Effector memory CD4-positive, alpha-beta T cell (primary cell): ENCODE data around the gene XYLT1.

ENCODE experiments used
- DNase-seq, 3 donors: peaks; one replicate each; pipeline ENCODE4 v3.0.0-alpha.2; 2020
- H3K27ac ChIP-seq: 2 replicates; pipeline ENCODE4 v1.7.0; 2013; ENCODE audit warnings: mild to moderate bottlenecking, low read length, moderate library complexity; ENCODE audit not compliant: insufficient read depth, poor library complexity, severe bottlenecking
- H3K27me3 ChIP-seq: replicated peaks from 2 replicates; pipeline ENCODE4 v1.7.0; 2013; ENCODE audit warnings: mild to moderate bottlenecking, low read length; ENCODE audit not compliant: insufficient read depth, control insufficient read depth, poor library complexity, severe bottlenecking
- H3K36me3 ChIP-seq: 2 replicates; pipeline ENCODE4 v1.7.0; 2013; ENCODE audit warnings: mild to moderate bottlenecking, low read length, moderate library complexity; ENCODE audit not compliant: control insufficient read depth, insufficient read depth
- H3K4me1 ChIP-seq: 2 replicates; pipeline ENCODE4 v1.7.0; 2013; ENCODE audit warnings: low read length, mild to moderate bottlenecking; ENCODE audit not compliant: control insufficient read depth, insufficient read depth, poor library complexity, severe bottlenecking
- H3K4me3 ChIP-seq: 2 replicates; pipeline ENCODE4 v1.7.0; 2013; ENCODE audit warnings: low read length, low read depth, mild to moderate bottlenecking; ENCODE audit not compliant: insufficient read depth, poor library complexity, severe bottlenecking
- H3K9me3 ChIP-seq: 2 replicates; pipeline ENCODE4 v1.7.0; 2013; ENCODE audit warnings: mild to moderate bottlenecking, low read length, moderate library complexity; ENCODE audit not compliant: control insufficient read depth

XYLT1 gene

GRCh38 chr16:17098685-17099084 lies 372.1 kb downstream of the XYLT1 start:
- no peaks in the 10 kb centered on the region for H3K36me3 ChIP-seq
- no peak overlapping the region for H3K27ac ChIP-seq
- H3K27me3 ChIP-seq = no peaks in the 10 kb centered on the region
- H3K9me3 ChIP-seq = no peaks in the 10 kb centered on the region
- no peaks in the 10 kb centered on the region for H3K4me1 ChIP-seq
- no peak for DNase-seq
- H3K4me3 ChIP-seq = no peak overlapping the region

- Histone ChIP-seq H3K27ac (no peak overlapping the region), H3K4me3 (no peak overlapping the region), H3K9me3 (no peaks in the 10 kb centered on the region), H3K4me1 (no peaks in the 10 kb centered on the region), H3K27me3 (no peaks in the 10 kb centered on the region), H3K36me3 (no peaks in the 10 kb centered on the region)
- DNase-seq = no peak
These were observed 386.6 kb downstream of the XYLT1 start for GRCh38 chr16:17084130-17084529.

- no peaks in the 10 kb centered on the region for H3K27me3 ChIP-seq
- no peak overlapping the region for H3K4me3 ChIP-seq
- H3K27ac ChIP-seq = no peak overlapping the region
- H3K36me3 ChIP-seq = no peaks in the 10 kb centered on the region
- H3K4me1 ChIP-seq = no peaks in the 10 kb centered on the region
- DNase-seq = no peak
- no peaks in the 10 kb centered on the region for H3K9me3 ChIP-seq
These were observed 387.1 kb downstream of the XYLT1 start for GRCh38 chr16:17083628-17084027.

GRCh38 chr16:17082095-17082882 lies 388.5 kb downstream of the XYLT1 start:
- Histone ChIP-seq H3K4me3 (no peak overlapping the region), H3K36me3 (no peaks in the 10 kb centered on the region), H3K27ac (no peak overlapping the region), H3K9me3 (no peaks in the 10 kb centered on the region), H3K27me3 (no peaks in the 10 kb centered on the region), H3K4me1 (no peaks in the 10 kb centered on the region)
- DNase-seq = no peak

- Histone ChIP-seq H3K4me3 (no peak overlapping the region), H3K4me1 (no peaks in the 10 kb centered on the region), H3K27ac (no peak overlapping the region), H3K9me3 (no peaks in the 10 kb centered on the region), H3K27me3 (no peaks in the 10 kb centered on the region), H3K36me3 (no peaks in the 10 kb centered on the region)
- no peak for DNase-seq
These were observed 390.7 kb downstream of the XYLT1 start for GRCh38 chr16:17080105-17080504.

- H3K27me3 ChIP-seq = no peaks in the 10 kb centered on the region
- no peak overlapping the region for H3K27ac ChIP-seq
- H3K4me3 ChIP-seq = no peak overlapping the region
- no peaks in the 10 kb centered on the region for H3K9me3 ChIP-seq
- DNase-seq = no peak
- no peaks in the 10 kb centered on the region for H3K4me1 ChIP-seq
- no peaks in the 10 kb centered on the region for H3K36me3 ChIP-seq
These were observed 391.7 kb downstream of the XYLT1 start for GRCh38 chr16:17078931-17079631.

GRCh38 chr16:17076818-17077498 lies 393.8 kb downstream of the XYLT1 start:
- H3K27me3 ChIP-seq = no peaks in the 10 kb centered on the region
- no peak for DNase-seq

GRCh38 chr16:17076092-17076754 lies 394.5 kb downstream of the XYLT1 start:
- Histone ChIP-seq H3K4me1 (no peaks in the 10 kb centered on the region), H3K36me3 (no peaks in the 10 kb centered on the region), H3K27ac (no peak overlapping the region), H3K4me3 (no peak overlapping the region), H3K9me3 (no peaks in the 10 kb centered on the region), H3K27me3 (no peaks in the 10 kb centered on the region)
- DNase-seq = no peak

More at GRCh38 chr16:17076818-17077498, 393.8 kb downstream of the XYLT1 start:
- Histone ChIP-seq H3K4me3 (no peak overlapping the region), H3K27ac (no peak overlapping the region), H3K9me3 (no peaks in the 10 kb centered on the region), H3K4me1 (no peaks in the 10 kb centered on the region), H3K36me3 (no peaks in the 10 kb centered on the region)

- H3K4me3 ChIP-seq = no peak overlapping the region
- no peaks in the 10 kb centered on the region for H3K27me3 ChIP-seq
- no peaks in the 10 kb centered on the region for H3K4me1 ChIP-seq
- H3K9me3 ChIP-seq = no peaks in the 10 kb centered on the region
- H3K36me3 ChIP-seq = no peaks in the 10 kb centered on the region
- no peak overlapping the region for H3K27ac ChIP-seq
- DNase-seq = no peak
These were observed 398.7 kb downstream of the XYLT1 start for GRCh38 chr16:17072104-17072503.
